ENCODE data around the gene ABHD12B.

ABHD12B gene

DNA sequence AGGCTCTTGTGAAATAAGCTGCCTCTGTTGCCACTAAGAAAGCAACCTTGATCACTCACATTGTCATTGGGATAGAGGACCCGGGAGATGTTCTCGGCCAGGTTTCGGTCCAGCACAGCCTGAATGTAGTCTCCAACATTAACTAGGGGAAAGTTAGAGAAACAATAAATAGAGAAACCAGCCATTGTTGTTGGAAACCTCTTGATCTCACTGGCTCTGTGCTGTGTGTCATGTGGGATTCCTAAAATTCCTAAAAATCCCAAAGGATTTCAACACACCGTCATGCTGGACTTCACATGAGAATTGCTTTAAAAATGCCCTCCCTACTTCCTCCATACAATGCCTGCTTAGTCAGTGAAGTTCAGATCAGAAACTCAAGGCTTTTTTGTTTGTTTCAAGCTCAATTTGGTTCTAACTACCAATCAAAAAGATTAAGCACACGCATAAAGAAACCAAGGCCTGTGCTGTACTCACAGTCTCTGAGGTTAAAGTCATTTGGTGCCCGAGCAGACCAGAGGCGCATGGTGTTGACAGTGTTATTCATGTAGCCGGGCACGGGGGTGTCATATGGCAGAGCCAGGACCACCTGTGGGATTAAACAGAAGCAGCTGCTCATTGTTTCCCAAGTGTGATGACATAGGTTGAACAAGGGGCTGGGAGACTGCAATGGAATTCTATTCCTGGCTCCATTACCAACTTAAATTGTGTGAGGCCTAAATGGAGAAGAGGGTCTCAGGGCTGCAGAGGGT lies 48.8 kb downstream of the ABHD12B start:
- no peak for DNase-seq (ENCODE audit: low spot score)
- TF ChIP-seq CTCF (IDR thresholded peaks at IDR 0.05; ENCODE audit: extremely low read depth, missing control alignments), result no peak

GRCh38 chr14:50922803-50923202 lies 51.0 kb downstream of the ABHD12B start:
- no peak for DNase-seq (ENCODE audit: low spot score)
- no peak for TF ChIP-seq CTCF (IDR thresholded peaks at IDR 0.05; ENCODE audit: extremely low read depth, missing control alignments)

DNA sequence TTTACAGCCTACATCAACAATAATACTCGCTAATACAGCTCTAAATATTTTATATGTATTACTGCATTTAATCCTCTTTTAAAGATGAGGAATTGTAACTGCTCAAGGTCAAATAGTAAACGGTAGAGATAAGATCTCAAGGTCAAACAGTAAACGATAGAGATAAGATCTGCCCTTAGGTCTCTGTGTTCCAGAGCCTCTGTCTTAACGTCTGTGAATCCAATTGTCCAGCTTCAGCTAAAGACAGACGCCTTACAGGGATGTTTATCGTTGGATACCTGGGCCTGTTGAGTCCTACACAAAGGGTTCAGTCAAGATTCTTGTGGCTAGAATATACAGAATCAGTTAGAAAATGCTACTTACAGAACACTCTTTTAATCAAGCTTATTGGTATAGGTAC lies 52.4 kb downstream of the ABHD12B start:
- no peak for TF ChIP-seq CTCF (IDR thresholded peaks at IDR 0.05; ENCODE audit: extremely low read depth, missing control alignments)
- DNase-seq (ENCODE audit: low spot score), result no peak

DNA sequence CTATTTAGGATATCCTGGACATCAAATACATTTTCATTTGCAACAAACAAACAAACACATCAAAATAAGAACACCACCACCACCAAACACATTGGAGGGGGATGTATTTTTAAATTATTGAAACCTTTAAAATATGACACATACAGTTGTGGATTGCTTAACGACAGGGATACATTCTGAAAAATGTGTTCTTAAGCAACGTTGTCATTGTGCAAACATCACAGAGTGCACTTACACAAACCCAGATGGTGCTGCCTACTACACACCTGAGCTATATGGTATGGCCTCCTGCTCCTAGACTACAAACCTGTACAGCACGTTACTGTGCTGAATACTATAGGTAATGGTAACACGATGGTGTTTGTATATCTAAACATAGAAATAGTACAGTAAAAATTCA lies 53.0 kb downstream of the ABHD12B start:
- no peak for DNase-seq (ENCODE audit: low spot score)
- TF ChIP-seq CTCF (IDR thresholded peaks at IDR 0.05; ENCODE audit: extremely low read depth, missing control alignments), result no peak

DNA sequence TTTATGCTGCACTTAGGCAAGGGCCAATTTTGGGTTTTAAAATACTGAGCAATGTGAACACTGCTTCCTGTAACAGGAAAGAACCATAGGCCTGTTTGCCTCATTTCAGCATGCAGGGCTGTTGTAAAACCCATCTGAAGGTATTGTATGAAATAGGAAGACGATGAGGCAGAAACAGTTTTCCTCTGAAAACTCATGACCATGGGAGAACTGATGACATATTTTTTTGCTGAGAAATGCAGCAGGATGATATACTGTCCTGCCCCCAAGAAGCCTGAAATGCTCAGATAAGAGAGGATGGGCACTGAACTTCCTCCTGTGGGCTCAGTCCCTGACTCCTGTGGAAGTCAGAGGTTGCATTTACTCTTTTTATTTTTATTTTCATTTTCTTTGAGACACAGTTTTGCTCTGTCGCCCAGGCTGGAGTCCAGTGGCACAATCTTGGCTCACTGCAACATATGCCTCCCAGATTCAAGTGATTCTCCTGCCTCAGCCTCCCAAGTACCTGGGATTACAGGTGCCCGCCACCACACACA lies 55.1 kb downstream of the ABHD12B start:
- no peak for TF ChIP-seq CTCF (IDR thresholded peaks at IDR 0.05; ENCODE audit: extremely low read depth, missing control alignments)
- no peak for DNase-seq (ENCODE audit: low spot score)

GRCh38 chr14:50928002-50928635 lies 56.3 kb downstream of the ABHD12B start:
- DNase-seq (ENCODE audit: low spot score), result peak; percentile 48
- no peak for TF ChIP-seq CTCF (IDR thresholded peaks at IDR 0.05; ENCODE audit: extremely low read depth, missing control alignments)

- no peak for DNase-seq (ENCODE audit: low spot score)
- TF ChIP-seq CTCF (IDR thresholded peaks at IDR 0.05; ENCODE audit: extremely low read depth, missing control alignments), result no peak
Measured at GRCh38 chr14:50929506-50929905, 57.7 kb downstream of the ABHD12B start.
